AG04449 (cell line): ENCODE data around the gene MPV17L.

Source experiments
- CTCF ChIA-PET: fragments of 350-600 bp; formaldehyde crosslinking; extraction: SDS; loops from one replicate; lab custom pipeline; 2021; ENCODE audit warnings: antibody characterized with exemption; lab: Yijun Ruan, JAX
- POLR2A ChIA-PET: fragments of 400-600, 350-600 bp; formaldehyde crosslinking; extraction: SDS; loops from one replicate; lab custom pipeline; 2020; ENCODE audit warnings: antibody characterized with exemption, inconsistent platforms; lab: Yijun Ruan, JAX
- DNase-seq: peaks from one replicate; pipeline ENCODE4 v3.0.0-alpha.2; 2010; ENCODE audit warnings: low read depth, low spot score
- H3K4me3 ChIP-seq: 2 replicates; pipeline ENCODE4 v1.5.1; 2011; ENCODE audit warnings: low read depth, mild to moderate bottlenecking, control low read depth, low read length
- TF ChIP-seq, protein P1 (sequence below): IDR thresholded peaks from one replicate; pipeline ENCODE4 v1.5.1; 2011; ENCODE audit warnings: mild to moderate bottlenecking, moderate library complexity, low read length, control low read depth, inconsistent platforms; ENCODE audit not compliant: insufficient read depth; ENCODE audit errors: missing control alignments

The MPV17L gene

DNA sequence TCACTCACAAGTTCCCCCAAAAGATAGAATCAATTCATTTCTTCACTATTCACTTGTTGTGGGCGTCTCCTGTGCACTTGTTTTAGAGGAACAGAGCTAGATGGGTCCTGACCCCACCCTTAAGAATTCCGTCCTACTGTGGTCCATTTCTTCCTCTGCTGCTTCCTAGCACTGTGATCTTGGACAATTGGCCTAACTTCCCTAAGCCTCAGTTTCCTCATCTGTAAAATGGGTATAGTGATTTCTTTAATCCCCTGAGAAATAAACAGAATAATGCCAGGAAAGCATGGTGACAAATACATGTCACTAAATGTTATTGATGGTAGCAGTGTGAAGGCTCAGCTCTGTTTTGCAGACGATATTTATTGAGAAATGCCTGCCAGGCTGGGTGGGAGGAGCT is 48.7 kb downstream of the MPV17L start:
- H3K4me3 ChIP-seq: no peak overlapping the region
- ChIA-PET CTCF (no interaction called here), POLR2A (interaction anchor here (0.5 kb wide), 1 partner anchor 45 kb away, joined by 3 read pairs; no protein-coding TSS in a partner anchor)
- DNase-seq: no peak
- TF ChIP-seq, protein P1, sequence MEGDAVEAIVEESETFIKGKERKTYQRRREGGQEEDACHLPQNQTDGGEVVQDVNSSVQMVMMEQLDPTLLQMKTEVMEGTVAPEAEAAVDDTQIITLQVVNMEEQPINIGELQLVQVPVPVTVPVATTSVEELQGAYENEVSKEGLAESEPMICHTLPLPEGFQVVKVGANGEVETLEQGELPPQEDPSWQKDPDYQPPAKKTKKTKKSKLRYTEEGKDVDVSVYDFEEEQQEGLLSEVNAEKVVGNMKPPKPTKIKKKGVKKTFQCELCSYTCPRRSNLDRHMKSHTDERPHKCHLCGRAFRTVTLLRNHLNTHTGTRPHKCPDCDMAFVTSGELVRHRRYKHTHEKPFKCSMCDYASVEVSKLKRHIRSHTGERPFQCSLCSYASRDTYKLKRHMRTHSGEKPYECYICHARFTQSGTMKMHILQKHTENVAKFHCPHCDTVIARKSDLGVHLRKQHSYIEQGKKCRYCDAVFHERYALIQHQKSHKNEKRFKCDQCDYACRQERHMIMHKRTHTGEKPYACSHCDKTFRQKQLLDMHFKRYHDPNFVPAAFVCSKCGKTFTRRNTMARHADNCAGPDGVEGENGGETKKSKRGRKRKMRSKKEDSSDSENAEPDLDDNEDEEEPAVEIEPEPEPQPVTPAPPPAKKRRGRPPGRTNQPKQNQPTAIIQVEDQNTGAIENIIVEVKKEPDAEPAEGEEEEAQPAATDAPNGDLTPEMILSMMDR: no peak

DNA sequence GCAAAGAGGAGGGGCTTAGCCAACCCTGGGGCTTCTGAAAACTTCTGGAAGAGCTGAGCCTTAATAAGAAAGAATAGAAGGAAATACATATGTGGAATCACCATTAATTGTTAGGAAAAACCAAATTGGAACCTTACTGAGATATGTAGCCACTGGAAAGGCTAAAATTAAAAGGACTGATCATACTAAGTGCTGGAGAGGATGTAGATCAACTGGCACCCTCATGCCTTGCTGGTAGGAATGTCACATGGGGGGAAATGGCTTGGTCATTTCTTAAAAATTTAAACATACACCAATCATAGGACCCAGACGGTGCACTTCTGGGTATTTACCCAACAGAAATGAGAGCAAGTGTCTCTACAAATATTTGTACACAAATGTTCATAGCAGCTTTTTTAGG is 49.9 kb downstream of the MPV17L start:
- DNase-seq: no peak
- ChIA-PET POLR2A (no interaction called here), CTCF (interaction anchor here (0.9 to 1.2 kb wide), 3 partner anchors 14 to 19 kb away, joined by 3 to 5 read pairs (median 3); no protein-coding TSS in a partner anchor)
- H3K4me3 ChIP-seq: no peak overlapping the region
- TF ChIP-seq, protein P1: no peak

GRCh38 chr16:15446901-15447300 is 51.3 kb downstream of the MPV17L start:
- TF ChIP-seq, protein P1: no peak
- no peak overlapping the region for H3K4me3 ChIP-seq
- DNase-seq: no peak
- ChIA-PET CTCF (interaction anchor here (0.8 kb wide), 1 partner anchor 104 kb away, joined by 3 read pairs; no protein-coding TSS in a partner anchor), POLR2A (no interaction called here)

DNA sequence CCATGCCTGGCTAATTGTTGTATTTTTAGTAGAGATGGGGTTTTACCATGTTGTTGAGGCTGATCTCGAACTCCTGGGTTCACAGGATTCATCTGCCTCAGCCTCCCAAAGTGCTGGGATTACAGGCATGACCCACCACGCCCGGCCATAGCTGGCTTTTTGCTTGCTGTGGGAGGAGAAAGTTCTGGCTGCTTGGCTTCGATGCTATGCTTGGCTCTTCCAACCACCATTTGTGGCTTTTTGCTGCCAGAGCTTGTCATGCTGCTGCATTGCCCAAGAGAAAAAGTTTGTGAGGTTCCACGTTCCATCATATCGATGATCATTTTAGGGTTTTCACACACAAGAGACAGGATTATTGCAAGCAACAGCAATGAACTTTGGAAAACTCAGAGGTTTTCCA is 55.1 kb downstream of the MPV17L start:
- POLR2A ChIA-PET: no interaction called here
- no peak overlapping the region for H3K4me3 ChIP-seq
- no peak for DNase-seq
- TF ChIP-seq, protein P1: no peak
- CTCF ChIA-PET: interaction anchor here (0.7 kb wide), 1 partner anchor 17 kb away, joined by 4 read pairs; no protein-coding TSS in a partner anchor

DNA sequence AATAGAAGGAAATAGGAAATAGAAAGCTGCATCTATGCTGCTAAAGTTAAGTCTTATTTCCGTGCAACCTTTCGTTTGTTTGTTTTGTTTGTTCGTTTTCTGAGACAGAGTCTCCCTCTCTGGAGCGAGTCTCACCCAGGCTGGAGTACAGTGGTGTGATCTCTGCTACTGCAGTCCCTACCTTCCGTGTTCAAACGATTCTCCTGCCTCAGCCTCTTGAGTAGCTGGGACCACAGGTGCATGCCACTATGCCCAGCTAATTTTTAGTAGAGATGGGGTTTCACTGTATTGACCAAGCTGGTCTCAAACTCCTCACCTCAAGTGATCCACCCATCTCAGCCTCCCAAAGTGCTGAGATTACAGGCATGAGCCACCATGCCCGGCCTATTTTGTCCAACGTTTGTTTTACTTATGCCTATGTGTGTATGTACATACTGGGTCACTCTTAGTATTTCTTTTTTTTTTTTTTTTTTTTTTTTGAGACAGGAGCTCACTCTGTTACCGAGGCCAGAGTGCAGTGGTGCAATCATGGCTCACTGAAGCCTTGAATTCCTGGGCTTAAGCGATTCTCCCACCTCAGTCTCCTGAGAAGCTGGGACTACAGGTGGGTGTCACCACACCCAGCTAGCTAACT is 55.7 kb downstream of the MPV17L start:
- CTCF ChIA-PET: interaction anchor here (2.2 kb wide), 1 partner anchor 23 kb away, joined by 10 read pairs; no protein-coding TSS in a partner anchor
- DNase-seq: no peak
- POLR2A ChIA-PET: interaction anchor here (0.8 kb wide), 1 partner anchor 11 kb away, joined by 3 read pairs; no protein-coding TSS in a partner anchor

More for the DNA sequence above, 55.7 kb downstream of the MPV17L start:
- no peak overlapping the region for H3K4me3 ChIP-seq
- TF ChIP-seq, protein P1: no peak
